HL-60 (cell line): ENCODE results near the gene ID4.

Experiments used
- DNase-seq, 2 experiments: peaks; one replicate each; pipeline ENCODE4 v3.0.0-alpha.2; 2010 to 2020; ENCODE audit warnings: low read depth in 1 of 2, low spot score in 1 of 2
- H3K27ac ChIP-seq: fragments of 250-450 bp; sonication (Bioruptor Pico); replicated peaks from 2 replicates; pipeline ENCODE4 v1.5.1; 2020; ENCODE audit warnings: mild to moderate bottlenecking, moderate library complexity
- H3K27me3 ChIP-seq: fragments of 250-450 bp; sonication (Bioruptor Pico); 2 replicates; pipeline ENCODE4 v1.5.1; 2021; ENCODE audit warnings: mild to moderate bottlenecking, moderate library complexity; ENCODE audit not compliant: insufficient read depth, poor library complexity, severe bottlenecking
- H3K4me3 ChIP-seq: replicated peaks from 2 replicates; pipeline ENCODE4 v1.5.1; 2011; ENCODE audit warnings: mild to moderate bottlenecking, control low read depth, low read length; ENCODE audit not compliant: insufficient read depth
- GABPA ChIP-seq: IDR thresholded peaks from 2 replicates; pipeline ENCODE4 v1.6.1; 2012; ENCODE audit warnings: low read depth
- POLR2AphosphoS5 ChIP-seq: IDR thresholded peaks from 2 replicates; pipeline ENCODE4 v1.6.1; 2012; ENCODE audit warnings: low read depth
- SPI1 ChIP-seq: IDR thresholded peaks from 2 replicates; pipeline ENCODE4 v1.6.1; 2012; ENCODE audit warnings: low read depth, mild to moderate bottlenecking, borderline replicate concordance
- TF ChIP-seq, protein P1 (sequence below): IDR thresholded peaks from 2 replicates; pipeline ENCODE4 v1.6.1; 2012; ENCODE audit warnings: low read depth; ENCODE audit not compliant: insufficient replicate concordance
- TF ChIP-seq, protein P2 (sequence below): IDR thresholded peaks from one replicate; pipeline ENCODE4 v1.5.1; 2011; ENCODE audit warnings: low read length, control low read depth, inconsistent platforms; ENCODE audit not compliant: insufficient read depth

Gene ID4

DNA sequence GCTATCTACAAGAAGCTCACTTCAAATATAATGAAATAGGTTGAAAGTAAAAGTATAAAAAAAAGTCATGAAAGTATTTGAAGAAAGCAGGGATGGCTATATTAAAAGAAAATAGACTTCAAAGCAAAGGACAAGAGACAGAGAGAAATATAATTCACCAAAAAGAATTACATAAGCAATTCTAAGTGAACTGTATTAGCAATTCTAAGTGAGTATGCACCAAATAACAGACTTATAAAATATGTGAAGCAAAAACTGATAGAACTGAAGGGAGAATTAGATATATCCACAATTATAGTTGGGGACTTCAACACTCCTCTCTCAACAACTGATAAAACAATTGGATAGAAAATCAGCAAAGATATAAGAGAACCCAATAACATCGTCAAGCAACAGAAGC, 38.8 kb upstream of the ID4 start:
- H3K4me3 ChIP-seq: no peak overlapping the region
- no peak for DNase-seq
- no peak overlapping the region for H3K27ac ChIP-seq
- peaks cover 2% of the 10 kb centered on the region for H3K27me3 ChIP-seq
- TF ChIP-seq, protein P1, sequence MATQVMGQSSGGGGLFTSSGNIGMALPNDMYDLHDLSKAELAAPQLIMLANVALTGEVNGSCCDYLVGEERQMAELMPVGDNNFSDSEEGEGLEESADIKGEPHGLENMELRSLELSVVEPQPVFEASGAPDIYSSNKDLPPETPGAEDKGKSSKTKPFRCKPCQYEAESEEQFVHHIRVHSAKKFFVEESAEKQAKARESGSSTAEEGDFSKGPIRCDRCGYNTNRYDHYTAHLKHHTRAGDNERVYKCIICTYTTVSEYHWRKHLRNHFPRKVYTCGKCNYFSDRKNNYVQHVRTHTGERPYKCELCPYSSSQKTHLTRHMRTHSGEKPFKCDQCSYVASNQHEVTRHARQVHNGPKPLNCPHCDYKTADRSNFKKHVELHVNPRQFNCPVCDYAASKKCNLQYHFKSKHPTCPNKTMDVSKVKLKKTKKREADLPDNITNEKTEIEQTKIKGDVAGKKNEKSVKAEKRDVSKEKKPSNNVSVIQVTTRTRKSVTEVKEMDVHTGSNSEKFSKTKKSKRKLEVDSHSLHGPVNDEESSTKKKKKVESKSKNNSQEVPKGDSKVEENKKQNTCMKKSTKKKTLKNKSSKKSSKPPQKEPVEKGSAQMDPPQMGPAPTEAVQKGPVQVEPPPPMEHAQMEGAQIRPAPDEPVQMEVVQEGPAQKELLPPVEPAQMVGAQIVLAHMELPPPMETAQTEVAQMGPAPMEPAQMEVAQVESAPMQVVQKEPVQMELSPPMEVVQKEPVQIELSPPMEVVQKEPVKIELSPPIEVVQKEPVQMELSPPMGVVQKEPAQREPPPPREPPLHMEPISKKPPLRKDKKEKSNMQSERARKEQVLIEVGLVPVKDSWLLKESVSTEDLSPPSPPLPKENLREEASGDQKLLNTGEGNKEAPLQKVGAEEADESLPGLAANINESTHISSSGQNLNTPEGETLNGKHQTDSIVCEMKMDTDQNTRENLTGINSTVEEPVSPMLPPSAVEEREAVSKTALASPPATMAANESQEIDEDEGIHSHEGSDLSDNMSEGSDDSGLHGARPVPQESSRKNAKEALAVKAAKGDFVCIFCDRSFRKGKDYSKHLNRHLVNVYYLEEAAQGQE: no peak
- TF ChIP-seq GABPA (no peak), POLR2AphosphoS5 (no peak)
- TF ChIP-seq, protein P2, sequence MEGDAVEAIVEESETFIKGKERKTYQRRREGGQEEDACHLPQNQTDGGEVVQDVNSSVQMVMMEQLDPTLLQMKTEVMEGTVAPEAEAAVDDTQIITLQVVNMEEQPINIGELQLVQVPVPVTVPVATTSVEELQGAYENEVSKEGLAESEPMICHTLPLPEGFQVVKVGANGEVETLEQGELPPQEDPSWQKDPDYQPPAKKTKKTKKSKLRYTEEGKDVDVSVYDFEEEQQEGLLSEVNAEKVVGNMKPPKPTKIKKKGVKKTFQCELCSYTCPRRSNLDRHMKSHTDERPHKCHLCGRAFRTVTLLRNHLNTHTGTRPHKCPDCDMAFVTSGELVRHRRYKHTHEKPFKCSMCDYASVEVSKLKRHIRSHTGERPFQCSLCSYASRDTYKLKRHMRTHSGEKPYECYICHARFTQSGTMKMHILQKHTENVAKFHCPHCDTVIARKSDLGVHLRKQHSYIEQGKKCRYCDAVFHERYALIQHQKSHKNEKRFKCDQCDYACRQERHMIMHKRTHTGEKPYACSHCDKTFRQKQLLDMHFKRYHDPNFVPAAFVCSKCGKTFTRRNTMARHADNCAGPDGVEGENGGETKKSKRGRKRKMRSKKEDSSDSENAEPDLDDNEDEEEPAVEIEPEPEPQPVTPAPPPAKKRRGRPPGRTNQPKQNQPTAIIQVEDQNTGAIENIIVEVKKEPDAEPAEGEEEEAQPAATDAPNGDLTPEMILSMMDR: no peak

DNA sequence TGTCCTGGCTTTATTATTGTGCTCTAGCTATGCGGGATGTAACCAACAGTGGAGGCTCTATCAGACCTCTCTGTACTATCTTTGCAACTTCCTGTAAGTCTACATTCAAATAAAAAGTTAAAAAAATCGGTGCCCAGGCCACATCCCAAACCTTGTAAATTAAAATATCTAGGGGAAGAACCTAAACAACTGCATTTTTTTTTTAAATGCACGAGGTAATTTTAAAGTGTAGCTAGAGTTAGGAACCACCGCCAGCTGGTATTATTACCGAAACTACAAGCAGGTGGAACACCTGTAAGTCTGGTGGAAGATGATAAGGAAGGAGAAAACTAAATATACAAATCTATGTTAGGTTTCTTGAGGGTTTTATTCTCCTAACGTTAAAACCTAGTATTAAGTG, 34.5 kb upstream of the ID4 start:
- no peak for TF ChIP-seq POLR2AphosphoS5
- TF ChIP-seq GABPA: no peak
- TF ChIP-seq, protein P2: no peak
- TF ChIP-seq, protein P1: no peak
- no peak for TF ChIP-seq SPI1
- Histone ChIP-seq H3K4me3 (no peak overlapping the region), H3K27ac (no peak overlapping the region), H3K27me3 (peaks cover 7% of the 10 kb centered on the region)
- no peak for DNase-seq

DNA sequence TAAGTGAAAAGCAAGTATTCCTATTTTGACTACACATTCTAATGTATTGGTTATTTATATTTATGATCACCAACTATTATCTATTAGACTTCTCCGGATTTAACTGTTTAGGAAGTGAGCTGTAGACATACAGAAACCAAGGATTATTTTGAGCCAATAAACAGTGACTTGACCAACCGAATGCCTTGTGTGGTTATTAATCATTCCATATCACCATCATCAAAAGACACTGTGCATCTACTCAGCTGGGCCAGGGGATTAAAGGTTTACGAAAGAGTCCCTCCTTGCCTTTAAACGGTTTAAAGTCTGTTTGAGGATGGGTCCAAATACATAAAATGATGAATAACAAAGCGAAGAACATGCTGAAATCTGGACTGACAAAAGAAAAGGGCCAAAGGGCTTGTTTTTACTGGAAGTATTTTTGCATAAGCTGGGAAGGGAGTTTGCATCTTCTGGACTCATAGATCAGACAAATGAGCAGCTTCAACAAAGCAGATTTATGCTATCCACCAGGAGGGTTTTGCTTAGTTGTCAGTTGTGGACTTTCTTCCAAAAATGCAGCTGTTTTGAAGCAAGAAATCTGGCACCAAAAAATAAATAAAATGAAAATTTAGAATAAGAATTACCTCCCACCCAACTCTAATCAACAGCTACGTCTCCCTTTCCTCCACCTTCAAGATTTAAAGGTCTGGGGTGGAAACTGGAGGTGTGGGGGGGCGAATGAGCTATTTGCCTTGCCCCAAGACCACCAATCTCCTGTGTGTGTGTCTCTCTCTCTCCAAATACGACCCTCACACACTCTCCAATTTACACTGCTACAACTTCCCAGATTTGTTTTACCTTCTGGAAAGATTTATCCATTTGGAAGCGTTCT, 33.6 kb upstream of the ID4 start:
- TF ChIP-seq SPI1 (no peak), GABPA (no peak), POLR2AphosphoS5 (no peak)
- TF ChIP-seq, protein P2: no peak
- TF ChIP-seq, protein P1: no peak
- Histone ChIP-seq H3K27me3 (peaks cover 7% of the 10 kb centered on the region), H3K4me3 (no peak overlapping the region), H3K27ac (no peak overlapping the region)
- DNase-seq: no peak
